GM06990 (cell line): ENCODE measurements around the gene DCDC2B.

ENCODE experiments used
- DNase-seq: peaks from one replicate; pipeline ENCODE4 v3.0.0-alpha.2; 2011; ENCODE audit not compliant: insufficient read length; ENCODE audit errors: extremely low read depth
- H3K27me3 ChIP-seq: replicated peaks from 2 replicates; pipeline ENCODE4 v1.6.0; 2011; ENCODE audit warnings: low read length; ENCODE audit not compliant: control insufficient read depth, insufficient read depth
- H3K36me3 ChIP-seq: 2 replicates; pipeline ENCODE4 v1.5.1; 2011; ENCODE audit warnings: low read length; ENCODE audit not compliant: control insufficient read depth, insufficient read depth
- H3K4me3 ChIP-seq: replicated peaks from 2 replicates; pipeline ENCODE4 v1.5.1; 2011; ENCODE audit warnings: low read depth, mild to moderate bottlenecking, control low read depth, low read length
- TF ChIP-seq, protein P1 (sequence below): IDR thresholded peaks from 2 replicates; pipeline ENCODE4 v1.5.1; 2011; ENCODE audit warnings: low read length, control low read depth, mild to moderate bottlenecking, inconsistent platforms; ENCODE audit not compliant: insufficient read depth, poor library complexity, severe bottlenecking

The DCDC2B gene

GRCh38 chr1:32223683-32224082, 14.8 kb downstream of the DCDC2B start:
- Histone ChIP-seq H3K36me3 (peaks cover 18% of the 10 kb centered on the region), H3K27me3 (no peaks in the 10 kb centered on the region), H3K4me3 (peak overlapping the region; percentile 85; the same call in 1 of the 2 replicates)
- TF ChIP-seq, protein P1, sequence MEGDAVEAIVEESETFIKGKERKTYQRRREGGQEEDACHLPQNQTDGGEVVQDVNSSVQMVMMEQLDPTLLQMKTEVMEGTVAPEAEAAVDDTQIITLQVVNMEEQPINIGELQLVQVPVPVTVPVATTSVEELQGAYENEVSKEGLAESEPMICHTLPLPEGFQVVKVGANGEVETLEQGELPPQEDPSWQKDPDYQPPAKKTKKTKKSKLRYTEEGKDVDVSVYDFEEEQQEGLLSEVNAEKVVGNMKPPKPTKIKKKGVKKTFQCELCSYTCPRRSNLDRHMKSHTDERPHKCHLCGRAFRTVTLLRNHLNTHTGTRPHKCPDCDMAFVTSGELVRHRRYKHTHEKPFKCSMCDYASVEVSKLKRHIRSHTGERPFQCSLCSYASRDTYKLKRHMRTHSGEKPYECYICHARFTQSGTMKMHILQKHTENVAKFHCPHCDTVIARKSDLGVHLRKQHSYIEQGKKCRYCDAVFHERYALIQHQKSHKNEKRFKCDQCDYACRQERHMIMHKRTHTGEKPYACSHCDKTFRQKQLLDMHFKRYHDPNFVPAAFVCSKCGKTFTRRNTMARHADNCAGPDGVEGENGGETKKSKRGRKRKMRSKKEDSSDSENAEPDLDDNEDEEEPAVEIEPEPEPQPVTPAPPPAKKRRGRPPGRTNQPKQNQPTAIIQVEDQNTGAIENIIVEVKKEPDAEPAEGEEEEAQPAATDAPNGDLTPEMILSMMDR = no peak
- no peak for DNase-seq

DNA sequence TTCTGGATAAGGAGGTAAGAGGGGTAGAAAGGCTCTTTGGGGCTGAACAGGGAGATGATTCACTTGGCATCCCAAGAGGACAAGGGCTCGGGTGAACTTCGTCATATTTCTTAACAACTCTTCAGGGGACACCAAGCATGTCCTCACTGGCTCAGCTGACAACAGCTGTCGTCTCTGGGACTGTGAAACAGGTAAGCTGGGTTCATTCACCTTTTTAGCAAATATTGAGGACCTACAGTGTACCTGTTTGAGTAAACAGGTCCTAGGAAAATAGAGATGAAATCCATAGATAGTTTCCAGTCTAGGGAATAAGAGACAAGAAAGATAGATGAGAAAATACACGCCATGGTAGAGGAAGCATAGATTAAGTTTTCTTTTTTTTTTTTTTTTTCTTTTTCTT, 15.4 kb downstream of the DCDC2B start:
- H3K36me3 ChIP-seq = peaks cover 22% of the 10 kb centered on the region
- TF ChIP-seq, protein P1 = no peak

DNA sequence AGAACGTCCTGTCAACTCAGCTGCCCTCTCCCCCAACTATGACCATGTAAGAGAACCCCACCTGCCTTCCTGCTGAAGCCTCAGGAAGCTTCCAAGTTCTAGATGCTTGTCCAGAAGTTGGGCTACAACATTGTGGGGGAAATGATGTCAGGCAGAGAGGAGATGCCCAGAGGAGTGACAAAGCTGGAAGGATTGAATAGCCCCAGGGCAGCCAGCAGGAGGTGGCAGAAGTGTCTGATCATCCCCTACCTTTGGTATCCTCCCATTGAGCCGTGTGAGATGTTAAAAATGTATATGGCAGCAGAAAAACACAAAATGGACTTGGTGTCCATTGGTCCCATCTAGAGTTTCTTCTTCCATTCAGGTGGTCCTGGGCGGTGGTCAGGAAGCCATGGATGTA, 19.9 kb downstream of the DCDC2B start:
- TF ChIP-seq, protein P1 = no peak
- Histone ChIP-seq H3K36me3 (peaks cover 28% of the 10 kb centered on the region), H3K4me3 (no peak overlapping the region), H3K27me3 (no peaks in the 10 kb centered on the region)
- no peak for DNase-seq

More for the DNA sequence above, 15.4 kb downstream of the DCDC2B start:
- Histone ChIP-seq H3K4me3 (no peak overlapping the region), H3K27me3 (no peaks in the 10 kb centered on the region)
- DNase-seq = no peak

DNA sequence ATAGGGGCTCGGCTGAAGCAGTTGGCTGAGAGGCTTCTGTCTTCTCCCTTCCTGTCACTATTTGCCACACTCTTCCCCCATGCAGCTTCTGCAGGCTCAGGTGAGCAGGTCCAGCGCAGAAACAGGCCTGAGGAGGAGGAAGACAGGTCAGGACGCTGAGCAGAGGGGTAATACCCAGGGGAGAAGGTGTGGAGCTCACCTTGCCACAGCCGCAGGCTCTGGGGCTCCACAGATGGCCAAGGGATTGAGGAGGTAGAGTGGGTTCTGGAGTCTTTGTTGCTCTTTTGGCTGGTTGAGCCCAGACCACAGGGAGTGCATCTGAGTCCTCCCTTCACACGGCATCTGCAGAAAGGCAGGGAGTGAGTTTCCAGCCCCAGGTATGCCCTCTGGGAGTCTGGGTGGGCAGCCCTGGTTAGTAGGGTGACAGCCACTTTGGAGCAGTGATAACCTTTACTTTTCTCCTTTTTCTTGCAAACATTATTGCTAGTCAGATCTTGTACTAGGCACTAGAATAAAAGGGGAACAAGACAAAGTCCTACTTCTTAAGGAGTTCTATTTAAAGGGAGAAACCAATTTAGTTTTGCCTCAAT, 23.0 kb downstream of the DCDC2B start:
- DNase-seq = no peak
- H3K36me3 ChIP-seq = peaks cover 19% of the 10 kb centered on the region
- no peak overlapping the region for H3K4me3 ChIP-seq
- no peaks in the 10 kb centered on the region for H3K27me3 ChIP-seq
- TF ChIP-seq, protein P1 = no peak

GRCh38 chr1:32232558-32233304, 23.8 kb downstream of the DCDC2B start:
- Histone ChIP-seq H3K36me3 (peaks cover 19% of the 10 kb centered on the region), H3K4me3 (no peak overlapping the region), H3K27me3 (no peaks in the 10 kb centered on the region)
- TF ChIP-seq, protein P1 = no peak
- DNase-seq = no peak

DNA sequence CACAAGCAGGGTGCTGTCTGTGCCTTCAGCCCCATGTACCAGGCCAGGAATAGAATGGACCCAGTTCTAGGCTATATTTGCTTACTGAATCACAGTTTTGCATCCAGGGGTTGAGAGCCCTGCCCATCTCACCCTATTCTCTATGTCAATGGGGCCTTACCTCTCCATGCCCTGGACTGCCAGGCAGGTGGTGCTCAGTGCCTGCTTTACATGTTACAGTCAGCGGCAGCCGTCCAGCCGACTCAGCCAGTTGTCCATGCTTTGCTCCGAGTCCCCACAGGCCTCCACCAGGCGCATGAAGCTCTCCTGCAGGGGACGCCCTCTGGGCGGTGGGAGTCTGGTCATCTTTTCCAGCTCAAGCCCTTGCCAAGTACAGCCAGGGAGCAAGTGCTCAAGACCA, 25.9 kb downstream of the DCDC2B start:
- no peaks in the 10 kb centered on the region for H3K27me3 ChIP-seq

More for the DNA sequence above, 25.9 kb downstream of the DCDC2B start:
- DNase-seq = no peak
- TF ChIP-seq, protein P1 = no peak
- Histone ChIP-seq H3K4me3 (no peak overlapping the region), H3K36me3 (peaks cover 8% of the 10 kb centered on the region)
